NCI-H146 (cell line): Measurements from ENCODE around the gene ATP8A1.

Experiments used
- DNase-seq: peaks from one replicate; lab custom pipeline; 2025; lab: John Stamatoyannopoulos, UW

The ATP8A1 gene

DNA sequence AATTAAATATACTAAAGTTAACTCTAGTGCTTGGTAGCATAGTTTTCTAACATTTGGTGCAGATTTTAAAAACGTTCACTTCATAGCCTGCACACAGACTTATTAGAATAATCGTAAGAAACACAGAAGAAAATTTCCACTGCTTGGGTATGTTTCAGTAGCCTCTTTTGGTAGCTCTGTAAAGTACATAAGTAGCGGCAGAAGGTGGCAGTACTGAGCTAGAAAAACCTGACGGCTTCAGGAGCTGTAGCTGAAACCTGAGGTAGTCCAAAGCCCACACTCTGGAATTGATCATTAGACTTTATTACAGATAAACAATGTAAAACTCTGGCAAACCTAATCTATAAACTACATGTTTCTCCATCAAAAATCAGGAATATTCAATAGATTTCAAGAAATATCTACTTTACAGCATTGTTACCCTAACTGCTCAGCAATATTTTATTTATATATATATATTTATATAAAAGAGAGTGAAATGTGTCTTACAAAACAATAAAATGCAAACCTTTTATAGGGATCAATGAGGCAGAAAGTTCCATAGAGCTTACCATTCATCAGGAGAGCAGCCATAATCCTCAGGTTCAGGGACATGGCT is 88.2 kb downstream of the ATP8A1 start:
- peak; percentile 14 for DNase-seq

DNA sequence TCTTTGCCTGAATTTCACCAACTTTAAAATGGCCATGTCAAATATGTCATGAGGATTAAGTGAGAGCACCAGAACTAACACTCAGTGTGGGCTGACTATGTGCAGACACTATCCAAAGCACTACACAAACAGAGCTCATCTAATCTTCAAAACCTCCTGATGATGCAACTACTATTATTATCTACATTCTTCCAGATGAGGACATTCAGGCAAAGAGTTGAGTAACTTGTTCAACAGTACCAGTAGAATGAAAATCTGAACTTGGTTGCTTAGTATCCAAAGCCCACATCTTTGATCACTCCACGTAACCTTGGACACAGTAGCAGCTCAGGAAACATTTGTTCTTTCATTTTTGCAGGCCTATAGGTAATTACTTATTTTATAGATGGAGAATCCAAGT is 90.1 kb downstream of the ATP8A1 start:
- DNase-seq = no peak

DNA sequence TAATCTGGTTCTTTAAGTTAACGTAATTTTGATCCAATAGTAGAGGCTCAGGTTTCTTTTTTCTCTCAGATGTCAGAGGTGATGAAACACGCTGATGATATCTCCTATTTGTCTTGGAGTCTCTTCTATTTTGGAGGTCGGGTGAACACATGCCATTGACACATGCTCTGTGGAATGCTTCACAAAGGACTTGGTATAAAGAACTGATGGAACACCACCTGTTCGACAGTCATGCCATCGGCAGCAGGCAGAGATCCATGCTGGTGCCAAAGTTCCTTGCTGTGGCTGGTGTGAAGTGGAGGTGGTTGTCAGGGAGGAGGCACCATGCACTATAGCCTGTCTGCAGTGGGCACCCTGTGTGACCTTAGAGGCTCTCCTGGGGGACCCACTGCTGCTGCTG is 94.9 kb downstream of the ATP8A1 start:
- no peak for DNase-seq

DNA sequence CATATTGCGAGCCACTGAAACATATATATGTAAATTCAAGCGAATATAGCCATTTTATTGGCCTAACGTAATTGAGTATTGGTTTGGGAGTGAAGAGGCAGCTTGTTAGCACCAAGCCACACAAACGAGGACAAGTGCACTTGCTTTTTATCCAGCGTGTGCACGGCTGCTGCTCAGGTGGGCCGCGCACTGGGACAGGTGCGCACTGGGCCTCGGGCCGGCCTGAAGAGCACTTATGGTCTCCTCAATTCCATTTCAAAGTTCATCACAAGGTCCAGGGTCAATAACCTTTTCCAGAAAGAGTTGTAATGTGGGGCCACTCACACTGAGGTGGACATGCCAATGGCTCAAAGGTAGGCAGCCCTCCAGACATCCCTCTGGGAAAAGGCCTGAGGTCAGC is 95.9 kb downstream of the ATP8A1 start:
- DNase-seq = no peak

DNA sequence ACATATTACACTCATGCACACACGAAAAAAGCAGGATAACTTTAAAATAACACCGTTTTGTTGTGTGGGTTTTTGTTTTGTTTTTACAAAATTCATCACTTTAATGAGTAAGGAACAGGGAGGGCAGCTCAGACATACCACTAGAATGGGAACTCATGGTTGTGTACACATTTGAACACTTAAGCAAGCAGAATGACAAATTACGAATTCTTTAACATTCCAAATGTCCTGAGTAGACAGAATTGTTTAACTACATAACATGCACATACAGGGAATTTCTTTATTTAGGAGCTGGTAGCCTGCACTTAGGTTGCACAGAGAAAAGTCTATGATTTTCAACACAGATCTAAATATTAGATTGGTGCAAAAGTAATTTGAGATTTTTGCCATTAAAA is 96.4 kb downstream of the ATP8A1 start:
- no peak for DNase-seq

DNA sequence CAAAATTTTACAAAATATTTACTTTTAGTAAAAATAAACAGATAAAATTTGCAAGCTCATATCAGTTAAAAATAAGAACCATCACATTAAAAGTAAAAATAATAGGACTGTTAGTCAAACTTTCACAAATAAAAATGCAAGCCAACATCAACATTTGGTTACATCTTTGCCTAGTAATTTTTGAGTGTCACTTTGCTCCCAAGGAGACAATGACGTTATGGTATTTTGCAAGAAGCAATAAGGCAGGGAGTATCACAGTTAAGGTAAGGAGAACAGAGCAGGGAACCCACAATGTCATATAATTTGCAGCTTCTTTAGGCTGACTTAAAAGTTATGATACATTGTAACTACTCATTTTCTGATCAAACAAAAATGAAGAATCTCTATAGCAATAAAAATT is 98.7 kb downstream of the ATP8A1 start:
- DNase-seq = no peak

DNA sequence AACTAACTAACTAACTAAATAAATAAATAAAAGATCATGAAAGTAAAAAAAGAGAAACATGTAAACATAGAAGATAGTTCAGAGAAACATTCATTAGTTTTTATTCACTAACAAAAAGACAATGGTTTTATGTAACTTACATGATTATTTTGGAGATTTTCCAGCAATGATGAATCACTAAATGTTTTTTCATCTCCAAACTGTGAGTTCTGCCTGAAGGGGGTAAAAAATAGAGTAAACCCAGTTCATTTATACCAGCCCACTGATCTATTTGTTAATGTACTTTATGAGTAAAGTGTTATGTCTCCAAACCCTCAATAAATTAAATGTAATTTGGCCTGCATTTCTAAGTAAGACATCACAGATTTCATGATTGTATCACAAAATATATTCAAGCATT is 101.1 kb downstream of the ATP8A1 start:
- DNase-seq = no peak

DNA sequence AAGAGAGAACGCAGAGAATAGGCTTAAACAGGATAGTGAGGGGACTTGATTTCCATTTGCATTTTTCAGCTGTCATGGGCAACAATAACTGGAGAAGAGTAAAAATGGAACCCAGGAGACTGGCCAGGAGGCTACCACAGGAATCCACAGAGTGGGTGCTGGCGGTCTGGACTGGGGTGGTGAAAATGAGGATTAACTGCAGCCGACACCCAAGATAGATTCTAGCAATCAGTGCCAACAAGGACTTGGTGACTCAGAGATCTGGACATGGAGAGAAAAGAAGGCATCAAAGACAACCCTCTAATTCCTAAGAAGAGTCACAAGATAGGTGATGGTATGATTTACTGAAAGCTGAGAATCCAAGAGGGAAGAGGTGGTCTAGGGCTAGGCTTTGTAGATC is 102.8 kb downstream of the ATP8A1 start:
- no peak for DNase-seq

DNA sequence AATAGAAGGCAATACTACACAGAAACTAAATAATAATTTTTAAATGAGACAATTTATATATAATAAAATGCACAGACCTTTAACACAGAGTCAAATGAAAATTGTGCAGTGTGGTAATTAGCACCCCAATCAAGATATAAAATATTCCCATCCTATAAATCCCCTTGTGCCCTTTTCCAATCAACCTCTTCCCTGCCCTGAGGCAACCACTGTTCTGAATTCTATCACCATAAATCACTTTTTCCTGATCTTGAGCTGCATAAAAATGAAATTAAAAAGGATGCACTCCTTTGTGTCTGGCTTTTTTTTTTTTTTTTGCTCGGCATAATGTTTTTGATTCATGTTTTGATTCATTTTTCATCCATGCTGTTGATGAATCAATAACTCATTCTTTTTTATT is 107.0 kb downstream of the ATP8A1 start:
- no peak for DNase-seq

DNA sequence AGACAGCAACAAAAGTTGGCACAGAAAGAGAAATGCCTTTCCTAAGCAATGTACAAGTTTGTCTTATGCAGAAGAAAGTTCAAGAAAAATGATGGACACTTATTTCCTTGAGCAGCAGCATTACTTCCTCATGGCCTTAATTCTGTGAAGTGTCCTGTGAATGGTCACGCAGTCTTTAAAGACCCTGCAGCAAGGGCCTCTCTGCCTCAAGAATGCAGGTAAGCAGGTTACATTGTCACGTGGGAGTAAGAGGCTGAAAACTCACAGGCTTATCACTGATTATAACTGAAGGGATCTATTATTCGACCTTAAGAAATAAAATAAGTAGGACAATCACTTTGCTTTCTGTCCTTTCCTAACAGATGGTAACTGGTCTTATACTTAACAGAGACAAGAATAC is 109.1 kb downstream of the ATP8A1 start:
- no peak for DNase-seq

DNA sequence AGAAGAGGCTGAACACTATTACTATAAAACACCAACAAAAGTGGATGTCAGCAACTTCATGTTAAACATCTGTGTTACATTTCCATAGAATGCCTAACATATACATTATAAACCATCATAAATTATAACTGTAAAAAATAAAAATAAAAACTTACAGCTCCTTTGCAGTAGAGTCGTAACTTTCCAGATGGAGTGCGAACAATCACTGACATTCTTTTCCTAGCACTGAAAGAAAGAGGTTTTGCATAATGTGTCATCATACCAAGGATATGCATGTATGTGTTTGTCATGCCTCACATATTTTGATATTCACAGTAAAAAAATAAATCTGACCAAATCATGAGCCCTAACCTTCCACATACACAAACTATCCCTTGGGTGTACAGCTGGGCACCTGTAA is 113.1 kb downstream of the ATP8A1 start:
- DNase-seq = no peak

DNA sequence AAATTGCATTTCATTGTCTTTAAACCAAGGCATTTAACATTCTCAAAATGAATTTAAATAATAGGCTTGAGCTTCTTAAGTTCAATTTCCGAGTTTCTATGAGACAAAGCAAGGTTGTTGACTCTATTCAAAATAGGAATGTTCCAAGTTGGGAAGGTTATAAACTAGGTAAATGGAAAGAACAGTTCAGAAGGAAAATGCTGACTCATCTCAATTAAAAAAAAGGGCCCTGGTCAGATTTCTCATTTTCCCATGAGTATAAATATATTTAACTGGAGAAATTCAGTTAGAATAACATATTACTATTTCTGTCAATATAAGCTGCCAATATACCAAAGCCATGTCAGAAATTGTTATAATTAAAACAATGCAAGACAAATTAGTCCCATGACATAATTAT is 113.8 kb downstream of the ATP8A1 start:
- DNase-seq = no peak

DNA sequence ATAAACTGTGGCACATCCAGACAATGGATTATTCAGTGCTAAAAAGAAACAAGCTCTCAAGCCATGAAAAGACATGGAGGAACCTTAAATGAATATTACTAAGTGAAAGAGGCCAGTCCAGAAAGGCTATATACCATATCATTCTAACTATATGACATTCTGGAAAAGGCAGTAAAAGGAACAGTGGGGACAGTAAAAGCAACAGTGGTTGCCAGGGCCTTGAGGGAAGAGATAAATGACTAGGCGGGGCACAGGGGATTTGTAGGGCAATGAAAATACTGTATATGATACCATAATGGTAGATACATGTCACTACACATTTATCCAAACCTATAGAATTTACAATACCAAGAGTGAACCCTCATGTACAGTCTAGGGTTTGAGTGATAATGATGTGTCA is 115.3 kb downstream of the ATP8A1 start:
- no peak for DNase-seq

DNA sequence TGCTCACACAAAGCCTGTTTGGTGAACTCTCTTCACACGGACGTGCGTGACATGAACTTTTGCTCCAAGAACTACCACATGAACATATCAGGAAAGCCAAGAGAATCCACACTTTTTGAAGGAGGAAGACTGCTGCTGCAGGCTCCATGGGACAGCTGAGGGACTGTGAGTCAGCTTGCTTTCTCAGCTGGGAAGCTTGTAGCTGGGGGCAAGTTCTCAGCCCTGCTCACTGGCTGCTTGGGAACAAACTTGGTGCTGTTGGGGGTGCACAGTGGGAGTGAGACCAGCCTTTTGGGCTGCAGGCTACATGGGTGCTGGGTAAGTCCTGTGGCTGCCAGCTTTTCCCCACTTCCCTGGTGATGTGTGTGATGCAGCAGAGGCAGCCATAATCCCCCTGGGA is 123.9 kb downstream of the ATP8A1 start:
- DNase-seq = no peak

DNA sequence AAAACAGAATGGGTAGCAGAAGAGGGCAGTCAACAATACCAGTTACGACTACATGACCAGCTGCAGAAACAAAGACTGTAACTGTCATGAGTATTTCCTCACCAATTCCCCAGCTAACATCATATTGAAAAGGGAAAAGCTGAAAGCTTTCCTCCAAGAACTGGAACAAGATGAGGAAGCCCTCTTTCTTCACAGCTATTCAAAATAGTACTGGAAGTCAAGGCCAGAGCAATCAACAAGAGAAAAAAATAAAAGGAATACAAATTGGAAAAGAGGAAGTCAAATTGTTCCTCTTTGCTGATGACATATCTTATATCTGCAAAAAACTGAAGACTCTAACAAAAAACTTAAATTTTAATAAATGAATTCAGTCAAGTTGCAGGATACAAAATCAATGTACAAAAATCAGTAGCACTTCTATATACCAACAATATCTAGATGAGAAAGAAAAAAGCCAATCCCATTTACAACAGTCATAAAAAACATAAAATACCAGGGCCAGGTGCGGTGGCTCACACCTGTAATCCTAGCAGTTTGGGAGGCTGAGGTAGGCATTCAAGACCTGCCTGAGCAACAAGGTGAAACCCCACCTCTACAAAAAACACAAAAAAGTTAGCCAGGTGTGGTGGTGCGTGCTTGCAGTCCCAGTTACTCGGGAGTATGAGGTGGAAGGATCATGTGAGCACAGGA is 125.4 kb downstream of the ATP8A1 start:
- DNase-seq = no peak

DNA sequence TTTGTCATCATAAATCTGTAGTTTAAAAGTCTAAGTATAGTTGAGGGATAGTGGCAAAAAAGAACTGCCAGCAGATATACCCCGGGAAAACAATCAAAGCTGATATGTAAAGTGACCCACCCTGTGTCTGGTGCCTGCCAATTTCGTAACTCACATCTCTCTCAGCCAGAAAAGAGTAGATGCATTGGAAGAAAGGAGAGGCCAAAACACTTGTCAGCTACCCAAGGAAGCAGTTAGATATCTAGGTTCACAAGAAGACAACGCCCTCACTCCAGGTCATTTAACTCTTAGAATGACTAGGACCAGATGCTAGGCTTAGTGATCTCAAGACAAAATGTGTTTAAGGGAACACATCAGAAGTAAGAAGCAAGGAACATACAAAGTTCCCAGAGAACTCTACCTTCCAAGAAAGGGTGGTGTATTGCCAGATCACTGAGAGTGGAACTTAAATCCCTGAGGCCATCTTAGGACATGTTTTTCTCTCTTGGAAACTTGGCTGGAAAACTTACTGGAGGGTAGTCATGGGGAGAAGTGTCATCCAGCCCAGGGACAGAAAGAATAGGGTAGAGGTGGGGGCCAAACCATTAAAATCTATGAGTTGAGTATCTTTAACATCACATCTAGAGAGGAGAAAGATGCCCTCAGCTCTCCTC is 133.7 kb downstream of the ATP8A1 start:
- DNase-seq = no peak

DNA sequence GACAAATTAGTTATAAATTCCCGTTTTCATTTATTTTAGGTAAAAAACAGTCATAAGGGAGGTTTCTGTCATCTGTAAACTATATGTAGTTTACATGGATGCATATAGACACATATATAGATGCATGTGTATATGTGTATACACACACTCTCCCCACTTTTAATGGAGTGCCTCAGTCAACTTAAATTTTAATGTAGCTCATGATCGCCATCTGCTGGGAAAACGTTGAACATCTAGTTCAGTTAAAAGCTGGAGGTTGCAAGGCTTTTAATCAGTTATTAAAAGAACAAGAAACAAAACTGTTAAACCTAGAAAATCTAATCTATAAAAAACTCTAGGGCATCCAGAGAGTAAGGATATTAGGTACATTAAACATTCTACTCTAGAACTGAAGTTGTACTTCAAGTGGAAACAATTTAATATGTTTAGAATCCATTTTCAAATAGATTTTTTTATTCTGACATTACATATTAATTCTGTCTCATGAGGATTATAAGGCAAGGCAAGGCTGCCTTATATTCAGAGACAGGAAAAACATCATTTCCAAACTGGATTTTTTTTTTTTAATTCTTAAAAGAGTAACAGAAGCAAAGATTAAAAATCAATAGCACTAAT is 137.0 kb downstream of the ATP8A1 start:
- peak; percentile 14 for DNase-seq

DNA sequence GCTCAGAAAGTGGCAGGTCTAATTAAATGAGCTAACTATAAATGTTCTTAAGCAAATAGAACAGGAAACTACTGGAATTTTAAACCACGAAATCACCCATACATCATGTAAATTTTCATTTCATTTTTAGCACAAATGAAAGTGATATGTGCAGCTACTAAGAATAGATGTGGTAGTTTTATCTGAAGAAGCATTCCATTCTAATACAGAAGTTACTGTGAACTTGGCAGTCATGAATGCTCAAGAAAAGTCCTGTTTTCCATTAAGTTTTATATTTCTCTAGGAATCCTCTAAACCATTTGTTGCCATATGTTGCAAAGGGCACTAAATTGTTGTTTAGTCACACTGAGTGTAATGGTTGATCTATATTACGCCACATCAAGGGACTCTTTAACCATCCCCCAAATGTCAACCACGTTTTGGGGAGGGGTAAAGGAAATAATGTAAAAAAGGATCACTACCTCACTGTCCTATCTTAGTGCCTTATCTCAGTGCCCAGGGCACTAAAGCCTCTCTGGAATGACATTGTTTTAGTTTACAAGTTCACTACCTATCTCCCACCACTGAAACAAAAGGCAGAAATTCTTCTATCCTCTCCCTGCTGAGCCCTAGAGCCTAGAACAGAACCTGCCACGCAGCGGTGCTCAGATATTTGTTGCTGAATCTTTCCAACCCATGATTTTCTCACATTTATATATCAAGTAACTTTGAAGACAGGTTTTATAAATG is 141.6 kb downstream of the ATP8A1 start:
- DNase-seq = no peak

DNA sequence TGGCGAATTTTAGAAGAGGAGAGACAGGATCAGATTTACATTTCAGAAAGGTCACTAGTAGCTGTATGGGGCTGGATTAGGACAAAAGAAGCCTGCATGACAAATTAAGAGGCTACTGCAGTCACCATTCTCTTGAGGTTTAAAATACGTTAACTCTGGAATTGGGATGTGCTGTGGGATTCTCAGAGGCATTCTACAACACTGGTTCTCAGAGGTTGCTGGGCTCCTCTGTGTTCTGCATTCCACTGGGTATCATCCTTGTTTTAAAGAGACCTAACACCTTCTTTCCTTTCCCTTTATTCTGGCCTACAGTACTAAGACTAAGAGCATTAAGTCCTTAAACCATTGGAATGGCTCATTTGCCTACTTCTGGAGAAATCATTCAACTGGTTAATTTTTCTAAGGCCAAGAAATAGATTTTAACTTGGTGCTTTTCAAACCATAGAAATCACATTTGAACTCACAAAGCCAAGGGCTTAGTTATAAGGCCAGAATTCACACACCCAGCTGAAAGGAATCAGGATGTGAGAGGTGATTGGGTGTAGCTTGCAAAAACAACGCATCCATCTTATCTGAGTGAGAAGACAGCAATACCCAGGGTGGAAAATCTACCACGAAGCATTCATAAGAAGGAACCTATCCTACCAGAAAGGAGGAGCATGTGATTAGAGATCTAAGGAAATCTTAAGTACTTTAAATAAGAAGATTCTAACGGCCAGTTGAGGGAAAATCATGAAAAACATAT is 143.0 kb downstream of the ATP8A1 start:
- no peak for DNase-seq

DNA sequence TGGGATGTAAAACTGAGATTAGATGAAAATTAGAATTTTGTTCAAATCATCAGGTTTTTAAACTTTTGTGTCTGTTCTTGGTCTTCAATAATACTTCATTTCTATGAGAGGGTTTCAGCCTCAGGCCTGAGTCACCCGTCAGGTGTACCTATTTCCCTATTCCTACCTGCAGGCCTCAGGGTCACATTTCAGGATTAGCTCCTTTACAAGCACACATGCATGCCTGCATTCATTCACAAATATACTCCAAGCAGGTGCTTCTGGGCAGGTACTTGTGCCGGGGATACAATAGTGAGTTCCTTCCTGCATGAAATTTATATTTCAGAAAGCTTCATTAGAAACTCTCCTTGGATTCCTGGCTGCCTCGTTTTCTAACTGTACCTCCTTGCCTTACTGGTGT is 144.7 kb downstream of the ATP8A1 start:
- no peak for DNase-seq

DNA sequence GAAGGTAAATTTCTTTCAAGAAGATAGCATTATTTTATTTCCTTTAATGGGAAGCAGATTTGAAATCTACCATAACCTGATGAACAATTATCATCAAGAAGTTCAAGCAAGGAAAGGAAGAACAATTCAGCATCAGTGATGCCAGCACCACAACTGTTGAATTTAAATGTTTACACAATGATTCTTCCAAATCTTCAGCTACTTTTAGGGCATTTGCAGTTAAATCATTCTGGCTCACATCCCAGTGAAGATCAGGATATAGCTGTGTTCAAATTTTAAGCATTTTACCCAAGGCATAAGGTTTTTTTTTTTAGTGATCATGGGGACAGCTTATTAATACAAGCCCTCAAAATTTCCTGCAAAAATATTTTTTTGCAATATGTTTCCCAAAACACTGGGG is 146.7 kb downstream of the ATP8A1 start:
- no peak for DNase-seq
